ENCODE data around the gene EPHA1. TPM values are rescaled to one million over a fixed set of nuclear protein-coding genes. Genes with fewer than 3 reads are reported as not detected.

EPHA1 gene
- total RNA-seq, 6 donors from 2014 or later = 5.3 to 18.9 (median 13.0) TPM

- ATAC-seq (ENCODE audit: low FRiP score in 2 of 2) = no peak
- Histone ChIP-seq H3K4me1 (peaks cover 62 to 99% (median 76%) of the 10 kb centered on the region in 4 donors), H3K27me3 (no peaks in the 10 kb centered on the region), H3K36me3 (peaks cover 25 to 68% (median 53%) of the 10 kb centered on the region in 4 donors), H3K27ac (peak overlapping the region in 3 of 4 donors; percentile 13 to 39 (median 20)), H3K9me3 (no peaks in the 10 kb centered on the region), H3K4me3 (no peak overlapping the region)
- TF ChIP-seq POLR2AphosphoS5 (IDR thresholded peaks at IDR 0.05) (no peak), EP300 (IDR thresholded peaks at IDR 0.05) (no peak), POLR2A (IDR thresholded peaks at IDR 0.05) (no peak), CTCF (IDR thresholded peaks at IDR 0.05) (no peak)
- WGBS, 2 donors = 84% methylated on average over 8 to 10 of the region's 10 CpGs
- no peak for DNase-seq
Measured at GRCh38 chr7:143388051-143388450, 20.6 kb downstream of the EPHA1 start.

- H3K4me1 ChIP-seq = peaks cover 62 to 99% (median 78%) of the 10 kb centered on the region in 4 donors
- ATAC-seq (ENCODE audit: low FRiP score in 2 of 2) (no peak), DNase-seq (no peak)
- peak overlapping the region in 1 of 4 donors; percentile 19 for H3K4me3 ChIP-seq
- H3K27me3 ChIP-seq = no peaks in the 10 kb centered on the region
- 91 to 96% methylated on average over 7 to 22 of the region's 23 CpGs for WGBS, 2 donors
- TF ChIP-seq POLR2AphosphoS5 (IDR thresholded peaks at IDR 0.05) = no peak
- TF ChIP-seq CTCF (IDR thresholded peaks at IDR 0.05) = no peak
- TF ChIP-seq POLR2A (IDR thresholded peaks at IDR 0.05) = no peak
- no peak for TF ChIP-seq EP300 (IDR thresholded peaks at IDR 0.05)
- peak overlapping the region; percentile 18 to 99 (median 59) for H3K27ac ChIP-seq
- no peaks in the 10 kb centered on the region for H3K9me3 ChIP-seq
- peaks cover 25 to 68% (median 54%) of the 10 kb centered on the region in 4 donors for H3K36me3 ChIP-seq
Measured at GRCh38 chr7:143387156-143387975, 21.3 kb downstream of the EPHA1 start.

GRCh38 chr7:143385891-143386781 lies 22.5 kb downstream of the EPHA1 start:
- DNase-seq = peak in 1 of 2 donors; percentile 69
- Histone ChIP-seq H3K27me3 (no peaks in the 10 kb centered on the region), H3K4me3 (peak overlapping the region in 1 of 4 donors; percentile 93), H3K9me3 (no peaks in the 10 kb centered on the region), H3K27ac (peak overlapping the region; percentile 59 to 99 (median 78)), H3K36me3 (peaks cover 22 to 61% (median 44%) of the 10 kb centered on the region in 4 donors), H3K4me1 (peaks cover 52 to 96% (median 73%) of the 10 kb centered on the region in 4 donors)
- TF ChIP-seq EP300 (IDR thresholded peaks at IDR 0.05) (no peak), CTCF (IDR thresholded peaks at IDR 0.05) (no peak), POLR2AphosphoS5 (IDR thresholded peaks at IDR 0.05) (no peak), POLR2A (IDR thresholded peaks at IDR 0.05) (no peak)
- peak in 1 of 2 donors; percentile 1 for ATAC-seq (ENCODE audit: low FRiP score in 2 of 2)
- 33 to 42% methylated on average over 18 to 19 of the region's 19 CpGs for WGBS, 2 donors

- Histone ChIP-seq H3K4me1 (peaks cover 46 to 85% (median 65%) of the 10 kb centered on the region in 4 donors), H3K27ac (peak overlapping the region; percentile 97 to 99 (median 98)), H3K9me3 (no peaks in the 10 kb centered on the region), H3K27me3 (no peaks in the 10 kb centered on the region), H3K36me3 (peaks cover 13 to 49% (median 33%) of the 10 kb centered on the region in 4 donors), H3K4me3 (peak overlapping the region; percentile 14 to 99 (median 95))
- TF ChIP-seq POLR2A (IDR thresholded peaks at IDR 0.05) (no peak), CTCF (IDR thresholded peaks at IDR 0.05) (no peak), POLR2AphosphoS5 (IDR thresholded peaks at IDR 0.05) (peak; percentile 5 to 46)
- 54 to 59% methylated on average over 14 of the region's 14 CpGs for WGBS, 2 donors
- ATAC-seq (ENCODE audit: low FRiP score in 2 of 2) (no peak), DNase-seq (peak in 1 of 2 donors; percentile 60)
Measured at GRCh38 chr7:143384661-143385631, 23.7 kb downstream of the EPHA1 start.
